RWPE1 (cell line): ENCODE measurements around the gene RBM46.

ENCODE experiments used
- CTCF ChIA-PET: fragments of 350-600 bp; sonication (Branson Sonifier 250); formaldehyde crosslinking; extraction: SDS; loops from one replicate; lab custom pipeline; 2021; lab: Yijun Ruan, JAX
- POLR2A ChIA-PET: fragments of 400-600 bp; formaldehyde crosslinking; extraction: SDS; loops from one replicate; lab custom pipeline; 2020; ENCODE audit warnings: antibody characterized with exemption; ENCODE audit not compliant: low non-redundant PET; lab: Yijun Ruan, JAX
- DNase-seq: peaks from one replicate; pipeline ENCODE4 v3.0.0; 2012; ENCODE audit warnings: low spot score
- H3K27ac ChIP-seq: fragments of 450-650 bp; 2 replicates; pipeline ENCODE4 v1.5.1; 2017
- TF ChIP-seq, protein P1 (sequence below): fragments of 450-650 bp; conservative IDR thresholded peaks from 2 replicates; pipeline ENCODE4 v1.5.1; 2017; ENCODE audit warnings: low read depth, mild to moderate bottlenecking

RBM46 gene

DNA sequence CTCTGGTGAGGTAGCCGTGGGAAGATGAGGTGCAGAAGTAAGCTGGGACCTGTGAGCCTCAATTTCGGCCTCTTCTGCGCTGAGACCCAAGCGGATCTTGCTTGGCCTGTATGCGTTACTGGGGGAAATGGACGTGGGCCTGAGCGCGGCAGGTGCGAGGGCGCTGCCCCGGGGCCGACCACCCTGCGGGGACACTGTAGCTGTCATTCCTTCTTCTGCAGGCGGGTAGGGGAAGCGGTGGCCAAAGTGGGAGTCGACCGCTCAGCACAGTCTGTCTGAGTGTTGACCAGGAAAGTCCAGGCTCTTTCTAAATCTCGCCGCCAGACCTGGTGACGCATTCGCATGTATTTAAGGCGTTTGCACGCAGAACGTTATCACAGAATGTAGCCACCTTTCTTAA lies 40.6 kb upstream of the RBM46 start:
- ChIA-PET POLR2A (no interaction called here), CTCF (no interaction called here)
- no peak overlapping the region for H3K27ac ChIP-seq
- TF ChIP-seq, protein P1, sequence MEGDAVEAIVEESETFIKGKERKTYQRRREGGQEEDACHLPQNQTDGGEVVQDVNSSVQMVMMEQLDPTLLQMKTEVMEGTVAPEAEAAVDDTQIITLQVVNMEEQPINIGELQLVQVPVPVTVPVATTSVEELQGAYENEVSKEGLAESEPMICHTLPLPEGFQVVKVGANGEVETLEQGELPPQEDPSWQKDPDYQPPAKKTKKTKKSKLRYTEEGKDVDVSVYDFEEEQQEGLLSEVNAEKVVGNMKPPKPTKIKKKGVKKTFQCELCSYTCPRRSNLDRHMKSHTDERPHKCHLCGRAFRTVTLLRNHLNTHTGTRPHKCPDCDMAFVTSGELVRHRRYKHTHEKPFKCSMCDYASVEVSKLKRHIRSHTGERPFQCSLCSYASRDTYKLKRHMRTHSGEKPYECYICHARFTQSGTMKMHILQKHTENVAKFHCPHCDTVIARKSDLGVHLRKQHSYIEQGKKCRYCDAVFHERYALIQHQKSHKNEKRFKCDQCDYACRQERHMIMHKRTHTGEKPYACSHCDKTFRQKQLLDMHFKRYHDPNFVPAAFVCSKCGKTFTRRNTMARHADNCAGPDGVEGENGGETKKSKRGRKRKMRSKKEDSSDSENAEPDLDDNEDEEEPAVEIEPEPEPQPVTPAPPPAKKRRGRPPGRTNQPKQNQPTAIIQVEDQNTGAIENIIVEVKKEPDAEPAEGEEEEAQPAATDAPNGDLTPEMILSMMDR, result no peak
- no peak for DNase-seq

DNA sequence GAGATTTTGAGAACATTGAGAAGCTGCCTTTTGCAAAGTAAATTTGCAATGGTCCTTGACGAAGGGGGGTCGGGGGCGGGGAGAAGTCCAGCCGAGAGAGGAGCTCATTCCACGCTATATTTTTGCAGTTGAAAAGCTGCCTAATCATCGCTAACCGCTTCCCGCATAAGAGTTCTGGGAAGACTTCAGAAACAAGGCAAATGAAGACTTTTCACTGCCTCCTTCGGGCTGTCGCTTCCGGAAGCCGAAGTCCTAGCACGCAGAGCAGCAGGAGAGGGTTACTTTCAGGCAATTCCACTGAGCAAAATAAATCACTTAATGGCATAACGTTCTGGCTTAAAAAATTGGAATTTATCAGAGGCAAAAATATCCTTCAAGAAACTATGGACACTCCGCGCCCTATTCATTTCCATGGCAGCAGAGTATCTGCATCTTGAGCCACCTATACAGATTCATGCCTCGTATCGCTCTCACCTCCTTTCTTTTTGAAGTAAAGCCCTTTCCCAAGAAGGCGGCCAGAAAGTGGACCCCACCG lies 39.9 kb upstream of the RBM46 start:
- ChIA-PET CTCF (interaction anchor here (0.8 kb wide), 1 partner anchor 9 kb away, joined by 5 read pairs; no protein-coding TSS in a partner anchor), POLR2A (no interaction called here)
- no peak for DNase-seq
- TF ChIP-seq, protein P1, result no peak
- no peak overlapping the region for H3K27ac ChIP-seq

GRCh38 chr4:154741922-154742850 lies 38.9 kb upstream of the RBM46 start:
- ChIA-PET POLR2A (no interaction called here), CTCF (interaction anchor here (0.8 kb wide), 1 partner anchor 10 kb away, joined by 5 read pairs; no protein-coding TSS in a partner anchor)
- no peak overlapping the region for H3K27ac ChIP-seq

GRCh38 chr4:154743683-154744340 lies 37.3 kb upstream of the RBM46 start, which contains the start of gene LRAT:
TSS of gene LRAT (plus strand) at chr4:154744000. CDS start at chr4:154744327, 327 bp downstream.
- DNase-seq, result peak; percentile 88
- ChIA-PET POLR2A (interaction anchor here (0.5 to 0.7 kb wide), 2 partner anchors 57 to 1964 kb away, joined by 3 to 8 read pairs; partner anchors contain the start of gene TIGD4), CTCF (interaction anchor here (0.5 to 1.2 kb wide), 8 partner anchors 8 to 1807 kb away, joined by 3 to 7 read pairs (median 3); no protein-coding TSS in a partner anchor)
- TF ChIP-seq, protein P1, result no peak
- H3K27ac ChIP-seq, result no peak within 1 kb of the TSS

More at GRCh38 chr4:154741922-154742850, 38.9 kb upstream of the RBM46 start:
- TF ChIP-seq, protein P1, result no peak
- no peak for DNase-seq

DNA sequence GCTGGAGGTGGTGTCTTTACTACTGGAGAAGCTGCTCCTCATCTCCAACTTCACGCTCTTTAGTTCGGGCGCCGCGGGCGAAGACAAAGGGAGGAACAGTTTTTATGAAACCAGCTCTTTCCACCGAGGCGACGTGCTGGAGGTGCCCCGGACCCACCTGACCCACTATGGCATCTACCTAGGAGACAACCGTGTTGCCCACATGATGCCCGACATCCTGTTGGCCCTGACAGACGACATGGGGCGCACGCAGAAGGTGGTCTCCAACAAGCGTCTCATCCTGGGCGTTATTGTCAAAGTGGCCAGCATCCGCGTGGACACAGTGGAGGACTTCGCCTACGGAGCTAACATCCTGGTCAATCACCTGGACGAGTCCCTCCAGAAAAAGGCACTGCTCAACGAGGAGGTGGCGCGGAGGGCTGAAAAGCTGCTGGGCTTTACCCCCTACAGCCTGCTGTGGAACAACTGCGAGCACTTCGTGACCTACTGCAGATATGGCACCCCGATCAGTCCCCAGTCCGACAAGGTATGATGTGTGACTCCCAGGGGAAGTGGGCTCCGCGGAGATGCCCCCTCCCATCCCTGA lies 36.6 kb upstream of the RBM46 start:
- DNase-seq, result no peak
- TF ChIP-seq, protein P1, result no peak
- ChIA-PET CTCF (interaction anchor here (0.5 to 1.2 kb wide), 5 partner anchors 8 to 1808 kb away, joined by 3 to 7 read pairs (median 4); no protein-coding TSS in a partner anchor), POLR2A (interaction anchor here (0.7 kb wide), 1 partner anchor 1965 kb away, joined by 3 read pairs; the partner anchor contains the start of gene TIGD4)
- H3K27ac ChIP-seq, result no peak overlapping the region
